HEK293T (cell line): ENCODE results near the gene CDH2.

Source experiments
- ARNT ChIP-seq: fragments of 450-650 bp; IDR thresholded peaks from 2 replicates; pipeline ENCODE4 v1.6.1; 2017; ENCODE audit warnings: mild to moderate bottlenecking
- BHLHE40 ChIP-seq: fragments of 450-650 bp; IDR thresholded peaks from 2 replicates; pipeline ENCODE4 v1.6.1; 2016; ENCODE audit warnings: mild to moderate bottlenecking, moderate library complexity, borderline replicate concordance
- ELF4 ChIP-seq: fragments of 450-650 bp; IDR thresholded peaks from 2 replicates; pipeline ENCODE4 v1.6.1; 2017; ENCODE audit warnings: antibody characterized with exemption
- FOXA1 ChIP-seq: fragments of 450-650 bp; IDR thresholded peaks from 2 replicates; pipeline ENCODE4 v1.6.1; 2016; ENCODE audit warnings: mild to moderate bottlenecking
- FOXK2 ChIP-seq: fragments of 450-650 bp; IDR thresholded peaks from 2 replicates; pipeline ENCODE4 v1.6.1; 2016; ENCODE audit warnings: mild to moderate bottlenecking
- L3MBTL2 ChIP-seq: fragments of 450-650 bp; conservative IDR thresholded peaks from 2 replicates; pipeline ENCODE4 v1.6.1; 2016; ENCODE audit warnings: mild to moderate bottlenecking
- SP1 ChIP-seq: fragments of 450-650 bp; IDR thresholded peaks from 2 replicates; pipeline ENCODE4 v1.6.1; 2017
- ZNF384 ChIP-seq: fragments of 450-650 bp; IDR thresholded peaks from 2 replicates; pipeline ENCODE4 v1.6.1; 2016
- TF ChIP-seq, protein P1 (sequence below): fragments of 450-650 bp; IDR thresholded peaks from 2 replicates; pipeline ENCODE4 v1.6.1; 2016

DNA sequence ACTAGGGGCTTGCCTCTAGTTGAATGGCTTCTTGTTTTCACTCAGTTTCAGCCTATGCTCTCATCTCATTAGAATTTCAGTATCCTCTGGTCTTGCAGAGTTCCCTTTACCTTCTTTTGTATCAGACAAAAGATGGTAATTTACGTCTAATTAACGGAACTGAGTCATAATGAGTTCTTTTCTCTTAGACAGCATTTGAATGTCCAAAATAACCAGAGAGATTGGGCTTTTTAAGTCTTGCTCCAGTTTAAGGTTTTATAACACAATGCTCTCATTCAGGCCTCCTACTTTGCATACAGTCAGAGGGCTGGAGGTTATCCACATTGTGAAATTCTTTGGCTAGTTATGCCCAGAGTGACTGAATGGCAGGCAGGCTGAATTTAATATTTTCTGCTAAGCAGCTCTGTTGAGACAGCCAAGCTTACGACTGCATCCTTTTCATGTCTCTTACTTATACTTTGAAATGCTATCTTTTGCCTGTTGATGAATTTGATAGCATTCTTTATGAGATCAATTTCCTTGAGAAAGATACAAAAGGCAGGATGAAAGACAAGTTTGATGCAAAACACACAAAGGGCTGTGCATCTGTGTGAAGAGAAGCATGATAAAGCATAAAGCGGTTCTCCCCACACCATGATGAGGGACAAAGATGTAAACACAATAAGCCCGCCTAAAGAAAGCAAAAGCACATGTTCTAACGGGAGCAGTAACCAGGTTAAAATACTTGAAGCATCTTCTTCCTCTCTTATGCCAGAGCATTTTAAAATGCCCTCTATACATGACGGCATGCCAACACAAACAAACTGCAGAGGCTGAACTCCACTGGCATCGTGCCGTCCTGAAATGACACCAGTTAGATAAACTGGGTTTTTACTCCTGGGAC lies 90.0 kb downstream of the CDH2 start:
- TF ChIP-seq ELF4 (no peak), FOXA1 (no peak), SP1 (no peak), BHLHE40 (no peak), L3MBTL2 (0 out of 2 replicates have a peak, but pooled peaks have one; percentile 31), ZNF384 (no peak), FOXK2 (no peak), ARNT (no peak)
- TF ChIP-seq, protein P1, sequence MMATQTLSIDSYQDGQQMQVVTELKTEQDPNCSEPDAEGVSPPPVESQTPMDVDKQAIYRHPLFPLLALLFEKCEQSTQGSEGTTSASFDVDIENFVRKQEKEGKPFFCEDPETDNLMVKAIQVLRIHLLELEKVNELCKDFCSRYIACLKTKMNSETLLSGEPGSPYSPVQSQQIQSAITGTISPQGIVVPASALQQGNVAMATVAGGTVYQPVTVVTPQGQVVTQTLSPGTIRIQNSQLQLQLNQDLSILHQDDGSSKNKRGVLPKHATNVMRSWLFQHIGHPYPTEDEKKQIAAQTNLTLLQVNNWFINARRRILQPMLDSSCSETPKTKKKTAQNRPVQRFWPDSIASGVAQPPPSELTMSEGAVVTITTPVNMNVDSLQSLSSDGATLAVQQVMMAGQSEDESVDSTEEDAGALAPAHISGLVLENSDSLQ, result no peak
